GM21723 (cell line): ENCODE measurements around the gene DPPA2.

ENCODE experiments used
- ATAC-seq: cut with Tn5 transposase; IDR thresholded peaks from one replicate; pipeline ENCODE4 v1.9.1; 2021; ENCODE audit warnings: mild to moderate bottlenecking, moderate library complexity; ENCODE audit not compliant: unreplicated experiment

The DPPA2 gene

DNA sequence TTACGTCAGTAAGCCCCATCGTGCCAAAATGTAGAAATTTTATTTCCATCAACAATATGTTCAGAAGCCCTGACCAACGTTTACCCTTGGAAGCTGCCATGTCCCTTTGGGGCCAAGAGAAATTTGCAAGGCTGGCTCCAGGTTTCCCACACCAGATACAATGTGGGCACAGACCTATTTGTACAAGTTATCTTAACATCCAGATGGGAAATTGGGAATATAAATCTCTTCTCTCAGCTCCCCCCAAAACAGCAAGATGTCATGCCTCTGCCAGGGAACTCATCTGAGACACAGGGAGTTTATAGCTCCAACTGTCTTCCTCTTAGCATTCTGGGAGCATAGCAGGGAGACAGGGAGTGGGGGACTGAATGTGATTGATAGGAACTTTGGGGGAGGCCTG is 9.3 kb upstream of the DPPA2 start:
- ATAC-seq, result no peak

DNA sequence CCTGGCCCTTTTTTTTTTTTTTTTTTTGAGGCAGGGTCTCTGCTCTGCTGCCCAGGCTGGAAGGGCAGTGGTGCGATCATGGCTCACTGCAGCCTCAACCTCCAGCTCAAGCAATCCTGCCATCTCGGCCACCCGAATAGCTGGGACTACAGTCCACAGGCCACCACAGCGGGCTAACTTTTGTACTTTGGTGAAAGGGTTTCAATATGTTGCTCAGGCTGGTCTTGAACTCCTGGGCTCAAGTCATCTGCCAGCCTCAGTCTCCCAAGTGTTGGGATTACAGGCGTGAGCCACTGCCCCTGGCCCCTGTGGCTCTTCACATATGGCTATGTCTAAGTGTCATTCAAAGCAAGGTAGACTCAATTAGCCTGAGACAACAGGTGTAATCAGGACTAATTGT is 8.8 kb upstream of the DPPA2 start:
- ATAC-seq, result no peak

DNA sequence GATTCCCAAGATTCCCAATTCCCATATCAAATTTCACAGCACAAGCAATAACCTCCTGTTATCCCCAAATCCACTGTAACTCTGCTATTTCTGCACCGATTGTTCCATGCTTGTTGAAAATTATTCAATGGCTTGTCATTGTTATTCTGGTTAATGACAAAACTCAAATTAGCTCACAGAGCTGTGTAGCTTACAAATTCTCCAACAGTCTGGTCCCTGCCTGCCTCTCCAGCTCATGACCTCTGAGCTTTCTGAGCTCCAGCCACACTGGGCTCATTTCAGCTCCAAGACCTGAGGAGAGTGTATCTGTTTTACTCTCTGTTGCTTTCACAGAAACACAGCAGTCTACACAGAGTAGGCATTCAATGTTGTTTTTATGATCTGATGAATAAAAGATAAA is 3.3 kb downstream of the DPPA2 start:
- no peak for ATAC-seq

DNA sequence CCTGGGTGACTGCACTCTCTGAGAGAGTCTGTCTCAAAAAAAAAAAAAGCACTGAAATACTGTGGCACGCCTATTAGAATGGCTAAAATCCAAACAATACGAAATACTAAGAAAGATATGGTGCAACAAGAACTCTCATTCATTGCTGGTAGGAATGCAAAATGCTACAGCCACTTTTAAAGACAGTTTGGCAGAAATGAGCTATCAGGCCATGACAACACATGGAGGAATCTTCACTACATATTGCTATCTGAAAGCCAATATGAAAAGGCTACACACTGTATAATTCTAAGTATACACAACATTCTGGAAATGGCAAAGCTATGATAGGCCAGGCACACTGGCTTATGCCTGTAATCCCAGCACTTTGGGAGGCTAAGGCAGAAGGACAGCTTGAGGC is 18.8 kb downstream of the DPPA2 start:
- ATAC-seq, result no peak

DNA sequence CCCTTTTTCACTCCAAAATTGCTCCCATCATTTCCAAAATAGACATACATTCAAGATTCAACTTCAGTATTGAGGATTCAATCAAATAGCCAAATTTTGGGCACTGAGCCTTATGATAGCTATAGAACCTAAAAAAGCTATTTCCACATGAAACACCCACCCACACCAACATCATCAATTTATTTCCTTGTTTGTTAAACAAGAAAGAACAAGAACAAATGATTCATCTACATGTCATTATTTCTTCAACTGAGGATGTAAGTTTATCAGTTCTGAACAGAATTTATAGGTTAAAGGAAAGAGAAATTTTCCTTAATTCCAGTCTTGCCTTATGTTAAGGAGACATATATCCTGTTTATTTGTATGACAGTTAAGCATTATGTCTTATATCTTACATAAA is 32.2 kb downstream of the DPPA2 start:
- ATAC-seq, result no peak

DNA sequence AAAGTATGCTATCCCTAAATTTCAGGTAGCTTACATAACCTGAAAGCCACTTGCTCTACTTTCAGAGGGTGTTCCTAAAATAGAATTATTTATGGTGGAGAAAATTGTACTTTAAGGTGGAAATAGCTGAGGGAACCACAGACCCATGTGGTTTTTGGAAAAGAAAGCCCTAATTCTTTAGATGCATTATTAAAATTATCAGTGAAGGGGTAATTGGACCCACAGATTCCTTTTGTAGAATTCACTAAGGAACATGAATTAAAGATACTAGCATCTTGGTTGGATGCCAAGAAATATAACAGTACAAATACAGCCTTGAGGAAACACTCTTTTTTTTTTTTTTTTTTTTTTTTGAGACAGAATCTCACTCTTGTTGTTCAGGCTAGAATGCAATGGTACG is 37.8 kb downstream of the DPPA2 start:
- no peak for ATAC-seq

DNA sequence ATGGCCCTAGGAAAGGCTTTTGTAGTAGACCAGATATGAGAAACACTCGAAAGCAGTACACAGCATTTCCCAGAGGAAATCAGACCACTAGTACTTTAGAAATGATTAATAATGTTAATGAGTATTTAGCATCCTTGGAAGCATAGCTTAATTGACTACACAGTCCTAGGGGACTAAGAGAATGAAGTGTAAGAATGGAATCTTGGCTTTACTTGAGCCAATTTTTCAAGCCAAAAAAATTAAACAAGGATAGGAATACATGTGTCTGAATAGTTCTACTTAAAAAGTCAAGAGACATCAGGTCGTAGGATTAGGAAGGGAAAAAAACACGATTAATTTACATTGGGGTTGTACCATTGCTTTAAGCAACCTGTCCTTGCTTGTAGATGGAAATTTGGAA is 38.2 kb downstream of the DPPA2 start:
- ATAC-seq, result no peak

DNA sequence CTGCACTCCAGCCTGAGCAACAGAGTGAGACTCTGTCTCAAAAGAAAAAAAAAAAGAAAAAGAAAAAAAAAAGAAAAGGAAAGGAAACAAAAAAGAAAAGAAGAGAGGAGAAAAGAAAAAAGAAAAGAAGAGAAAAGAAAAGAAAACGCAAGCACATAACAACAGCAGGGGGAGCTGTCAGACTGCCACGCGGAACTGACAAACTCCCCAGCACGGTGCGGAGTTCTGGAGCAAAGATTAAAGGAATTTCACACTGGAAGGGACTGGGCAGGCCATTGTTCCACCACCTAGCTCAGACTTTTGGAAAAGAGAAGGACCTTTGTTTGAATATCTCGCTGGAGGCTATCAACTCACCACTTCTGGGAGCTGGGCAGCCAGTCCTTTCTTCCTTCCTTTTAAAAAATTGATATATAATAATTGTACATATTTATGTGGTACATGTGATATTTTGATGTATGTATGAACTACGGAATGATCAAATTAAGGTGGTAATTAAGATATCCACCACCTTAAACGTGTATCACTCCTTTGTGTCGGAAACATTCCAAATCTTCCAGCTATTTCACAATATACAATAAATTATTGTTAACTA is 40.5 kb downstream of the DPPA2 start:
- ATAC-seq, result no peak

DNA sequence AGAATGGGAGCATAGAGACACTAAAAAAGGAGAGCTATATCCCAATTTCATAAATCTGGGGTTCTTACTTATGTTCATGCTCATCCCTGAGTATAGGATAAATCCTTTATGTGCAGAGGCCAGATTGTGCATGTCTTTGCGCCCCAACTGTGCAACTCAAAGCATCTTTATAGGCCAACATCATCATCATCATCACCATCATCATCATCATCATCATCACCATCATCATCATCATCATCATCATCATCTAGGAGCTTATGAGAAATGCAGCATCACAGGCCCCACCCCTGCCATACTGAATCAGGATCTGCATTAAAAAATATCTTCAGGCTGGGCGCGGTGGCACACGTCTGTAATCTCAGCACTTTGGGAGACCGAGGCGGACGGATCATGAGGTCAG is 45.5 kb downstream of the DPPA2 start:
- ATAC-seq, result no peak

DNA sequence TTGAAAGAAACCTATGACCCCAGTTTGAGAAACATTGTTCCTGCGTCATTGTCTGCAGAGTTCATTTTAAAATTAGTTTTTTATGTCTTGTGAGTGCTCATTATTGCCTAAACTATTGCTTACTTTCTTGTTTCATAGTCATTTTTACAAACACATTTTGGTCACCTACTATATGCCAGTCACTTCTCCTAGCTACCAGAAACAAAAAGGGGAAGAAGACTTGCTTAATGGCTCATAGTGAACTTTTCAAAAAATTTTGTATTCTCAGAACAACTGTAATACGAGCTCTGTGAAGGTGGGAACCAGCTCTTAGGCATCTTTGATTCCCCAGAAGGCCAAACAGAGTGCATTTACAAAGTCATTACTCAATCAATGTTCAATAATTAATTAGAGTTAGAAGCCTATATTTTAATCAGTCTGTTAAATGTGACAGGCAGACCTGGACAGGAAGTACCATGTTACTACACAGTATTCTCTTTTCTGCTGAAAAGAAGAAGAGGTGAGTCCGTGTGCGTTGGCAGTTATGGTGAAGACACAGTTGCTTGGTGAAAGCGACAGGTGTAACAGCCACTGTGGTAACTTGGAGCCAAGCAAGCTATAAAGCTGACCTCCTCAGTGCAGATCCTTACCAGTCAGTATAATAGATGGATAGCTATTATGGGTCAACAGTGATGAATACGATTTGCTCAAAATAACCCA is 46.6 kb downstream of the DPPA2 start:
- no peak for ATAC-seq

DNA sequence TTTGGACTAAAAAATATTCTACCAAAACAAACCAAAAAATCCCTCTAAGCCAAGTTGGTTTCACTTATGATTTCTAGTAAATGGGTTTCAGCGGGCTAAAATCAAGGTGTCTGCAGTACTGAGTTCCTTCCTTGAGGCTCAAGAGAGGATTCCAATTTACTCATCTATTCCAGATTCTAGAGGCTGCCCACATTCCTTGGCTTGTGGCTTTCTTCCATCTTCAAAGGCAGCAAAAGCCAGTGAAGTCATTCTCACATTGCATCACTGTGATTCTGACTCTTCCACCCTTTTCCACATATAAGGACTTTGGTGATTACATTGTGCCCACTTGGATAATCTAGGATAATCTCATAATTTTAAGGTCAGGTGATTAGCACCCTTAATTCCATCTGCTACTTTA is 48.1 kb downstream of the DPPA2 start:
- no peak for ATAC-seq

DNA sequence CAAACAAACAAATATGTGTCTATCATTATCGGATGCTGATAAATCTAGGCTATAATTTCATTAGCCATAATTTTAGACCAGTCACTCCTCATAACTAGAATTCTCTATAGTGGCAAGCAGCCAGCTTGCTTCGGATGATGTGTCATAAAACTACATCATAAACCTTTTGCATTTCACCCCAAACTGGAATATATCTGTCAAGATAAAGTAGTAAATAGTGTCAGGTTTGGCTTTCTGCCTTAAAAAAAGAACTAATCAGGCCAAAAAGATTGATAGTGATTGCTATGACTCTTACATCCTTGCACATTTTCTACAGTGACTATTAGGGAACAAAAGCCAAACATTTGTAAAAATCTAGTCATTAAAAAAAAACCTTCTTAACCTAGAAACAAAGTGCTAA is 51.0 kb downstream of the DPPA2 start:
- no peak for ATAC-seq

DNA sequence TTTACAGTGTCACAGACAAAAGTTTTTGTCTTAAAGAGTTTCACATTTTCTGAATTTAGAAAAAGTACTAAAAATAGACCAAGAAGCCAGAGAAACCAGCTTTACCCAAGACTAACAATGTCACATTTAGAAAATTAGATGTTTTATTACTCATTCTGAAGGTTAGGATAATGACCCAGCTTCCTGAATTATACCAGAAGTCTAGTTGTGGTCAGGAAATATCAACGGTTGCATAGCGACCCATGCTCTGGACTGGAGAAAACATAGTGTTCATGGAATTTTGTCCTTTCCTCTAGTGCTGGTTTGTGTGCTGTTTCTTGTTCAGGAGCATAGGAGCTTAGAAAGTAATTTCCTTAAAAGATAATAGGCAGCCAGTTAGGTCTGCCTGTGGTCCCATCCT is 59.0 kb downstream of the DPPA2 start:
- no peak for ATAC-seq

DNA sequence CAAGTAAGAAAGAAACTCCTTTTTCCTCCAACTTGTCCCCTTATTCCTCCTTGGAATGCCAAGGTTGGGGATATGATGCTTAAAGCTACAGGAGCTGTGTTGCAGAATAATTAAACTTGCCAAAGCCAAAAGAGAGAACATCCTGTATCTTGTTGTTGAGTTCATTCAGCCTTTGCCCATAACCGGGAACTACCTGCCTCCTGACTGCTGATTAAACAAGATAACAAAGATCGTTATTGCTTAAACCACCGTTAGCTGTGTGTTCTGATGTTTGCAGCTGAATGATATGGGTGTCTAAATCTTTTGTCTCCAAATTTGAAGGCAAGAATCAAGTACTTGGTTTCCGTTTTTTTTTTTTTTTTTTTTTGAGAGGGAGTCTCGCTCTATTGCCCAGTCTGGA is 61.5 kb downstream of the DPPA2 start:
- no peak for ATAC-seq

DNA sequence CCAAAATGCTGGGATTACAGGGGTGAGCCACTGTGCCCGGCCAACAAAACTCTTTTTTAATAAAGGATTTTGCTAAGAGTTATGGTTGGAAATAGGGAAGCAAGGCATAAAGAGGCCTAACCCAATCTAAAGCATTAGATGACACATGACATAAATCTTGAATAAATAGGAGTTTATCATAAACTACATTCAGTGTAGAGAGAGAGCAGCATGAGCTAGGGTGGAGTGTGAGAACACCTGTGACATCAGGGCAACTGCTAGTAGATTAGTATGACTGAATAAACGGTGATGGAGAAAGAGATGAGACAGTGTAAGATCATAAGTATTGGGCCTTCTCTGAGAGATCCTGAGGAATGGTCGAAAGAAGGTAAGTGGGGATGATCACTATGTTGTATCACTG is 63.7 kb downstream of the DPPA2 start:
- no peak for ATAC-seq
